Measurements from ENCODE around the gene RERE.
"Not testable (repeated sequence)": the region's sequence is repeated elsewhere in the genome, so short reads cannot be mapped to it uniquely, and the experiment has no call there.

The RERE gene

GRCh38 chr1:8745346-8745745 lies 72.1 kb downstream of the RERE start:
- H3K4me3 ChIP-seq (ENCODE audit: low read depth, low read length), result no peak overlapping the region
- H3K4me1 ChIP-seq (ENCODE audit: control insufficient read depth, insufficient read depth, low read length), result peaks cover 2% of the 10 kb centered on the region
- no peaks in the 10 kb centered on the region for H3K36me3 ChIP-seq (ENCODE audit: control insufficient read depth, insufficient read depth, low read length)
- H3K27me3 ChIP-seq (ENCODE audit: control insufficient read depth, insufficient read depth, low read length), result no peaks in the 10 kb centered on the region
- no peaks in the 10 kb centered on the region for H3K9me3 ChIP-seq (ENCODE audit: control insufficient read depth, insufficient read depth, low read length)
- no peak overlapping the region for H3K9ac ChIP-seq (ENCODE audit: low read depth, low read length)

- no peaks in the 10 kb centered on the region for H3K27me3 ChIP-seq (ENCODE audit: control insufficient read depth, insufficient read depth, low read length)
- no peak overlapping the region for H3K4me3 ChIP-seq (ENCODE audit: low read depth, low read length)
- no peaks in the 10 kb centered on the region for H3K36me3 ChIP-seq (ENCODE audit: control insufficient read depth, insufficient read depth, low read length)
- no peak overlapping the region for H3K9ac ChIP-seq (ENCODE audit: low read depth, low read length)
- H3K4me1 ChIP-seq (ENCODE audit: control insufficient read depth, insufficient read depth, low read length), result peaks cover 2% of the 10 kb centered on the region
- no peaks in the 10 kb centered on the region for H3K9me3 ChIP-seq (ENCODE audit: control insufficient read depth, insufficient read depth, low read length)
Observed at GRCh38 chr1:8742022-8742924, 75.2 kb downstream of the RERE start.

DNA sequence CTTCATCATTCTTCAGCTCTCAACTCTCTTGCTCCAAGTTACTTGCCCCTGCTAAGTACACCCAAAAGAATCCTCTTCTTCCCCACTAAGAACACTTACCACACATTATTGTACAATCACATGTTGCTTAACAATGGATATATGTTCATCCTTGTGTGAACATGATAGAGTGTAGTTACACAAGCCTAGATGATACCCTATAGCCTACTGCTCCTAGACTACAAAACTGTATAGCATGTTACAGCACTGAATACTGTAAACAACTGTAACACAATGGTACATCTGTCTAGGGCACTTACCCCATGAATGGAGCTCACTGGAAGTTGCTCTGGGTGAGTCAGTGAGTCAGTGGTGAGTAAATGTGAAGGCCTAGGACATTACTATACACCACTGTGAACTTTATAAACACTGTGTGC lies 77.4 kb downstream of the RERE start:
- H3K36me3 ChIP-seq (ENCODE audit: control insufficient read depth, insufficient read depth, low read length), result no peaks in the 10 kb centered on the region
- no peak overlapping the region for H3K9ac ChIP-seq (ENCODE audit: low read depth, low read length)
- no peaks in the 10 kb centered on the region for H3K4me1 ChIP-seq (ENCODE audit: control insufficient read depth, insufficient read depth, low read length)
- no peak overlapping the region for H3K4me3 ChIP-seq (ENCODE audit: low read depth, low read length)
- no peaks in the 10 kb centered on the region for H3K9me3 ChIP-seq (ENCODE audit: control insufficient read depth, insufficient read depth, low read length)
- H3K27me3 ChIP-seq (ENCODE audit: control insufficient read depth, insufficient read depth, low read length), result no peaks in the 10 kb centered on the region

GRCh38 chr1:8739377-8739776 lies 78.1 kb downstream of the RERE start:
- H3K4me3 ChIP-seq (ENCODE audit: low read depth, low read length), result no peak overlapping the region
- H3K36me3 ChIP-seq (ENCODE audit: control insufficient read depth, insufficient read depth, low read length), result no peaks in the 10 kb centered on the region
- H3K9me3 ChIP-seq (ENCODE audit: control insufficient read depth, insufficient read depth, low read length), result no peaks in the 10 kb centered on the region
- no peaks in the 10 kb centered on the region for H3K4me1 ChIP-seq (ENCODE audit: control insufficient read depth, insufficient read depth, low read length)
- H3K27me3 ChIP-seq (ENCODE audit: control insufficient read depth, insufficient read depth, low read length), result no peaks in the 10 kb centered on the region
- no peak overlapping the region for H3K9ac ChIP-seq (ENCODE audit: low read depth, low read length)

DNA sequence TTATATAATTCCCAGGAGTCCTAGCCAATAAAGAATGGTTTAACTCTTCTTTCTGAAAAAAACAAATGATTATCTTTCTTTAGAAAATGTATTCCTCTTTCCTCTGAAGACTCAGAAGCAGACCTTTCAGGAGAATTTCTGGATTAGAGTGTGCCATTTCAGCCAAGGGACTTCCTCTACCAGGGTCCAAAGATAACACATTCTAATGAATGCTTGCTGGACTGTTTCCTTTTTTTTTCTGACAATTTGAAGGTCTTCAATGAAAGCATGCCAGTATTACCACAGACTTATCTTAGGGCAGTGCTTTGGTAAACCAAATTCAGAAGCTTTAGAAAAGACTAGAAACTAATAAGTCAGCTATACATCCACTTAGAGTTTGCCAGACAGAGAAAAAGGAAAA lies 80.5 kb downstream of the RERE start:
- Histone ChIP-seq H3K9ac (ENCODE audit: low read depth, low read length) (no peak overlapping the region), H3K4me3 (ENCODE audit: low read depth, low read length) (no peak overlapping the region), H3K27me3 (ENCODE audit: control insufficient read depth, insufficient read depth, low read length) (no peaks in the 10 kb centered on the region), H3K4me1 (ENCODE audit: control insufficient read depth, insufficient read depth, low read length) (no peaks in the 10 kb centered on the region), H3K9me3 (ENCODE audit: control insufficient read depth, insufficient read depth, low read length) (no peaks in the 10 kb centered on the region), H3K36me3 (ENCODE audit: control insufficient read depth, insufficient read depth, low read length) (no peaks in the 10 kb centered on the region)

DNA sequence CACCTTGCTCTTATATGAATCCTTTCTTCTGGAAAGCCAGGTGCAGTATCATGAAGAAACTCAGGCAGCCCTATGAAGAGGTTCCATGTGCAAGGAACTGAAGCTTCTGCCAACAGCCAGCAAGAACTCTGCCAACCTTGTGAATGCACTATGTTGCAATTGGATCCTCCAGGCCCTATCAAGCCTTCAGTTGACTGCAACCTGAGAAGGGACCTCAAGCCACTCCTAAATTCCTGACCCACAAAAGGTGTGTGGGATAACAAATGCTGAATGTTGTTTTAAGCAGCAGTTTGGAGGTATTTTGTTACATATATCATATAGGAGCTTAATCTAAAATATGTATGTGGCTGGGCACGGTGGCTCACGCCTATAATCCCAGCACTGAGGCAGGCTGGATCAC lies 84.0 kb downstream of the RERE start:
- H3K4me1 ChIP-seq (ENCODE audit: control insufficient read depth, insufficient read depth, low read length), result peaks cover 8% of the 10 kb centered on the region
- no peaks in the 10 kb centered on the region for H3K27me3 ChIP-seq (ENCODE audit: control insufficient read depth, insufficient read depth, low read length)
- no peaks in the 10 kb centered on the region for H3K36me3 ChIP-seq (ENCODE audit: control insufficient read depth, insufficient read depth, low read length)
- no peaks in the 10 kb centered on the region for H3K9me3 ChIP-seq (ENCODE audit: control insufficient read depth, insufficient read depth, low read length)
- H3K9ac ChIP-seq (ENCODE audit: low read depth, low read length), result no peak overlapping the region
- H3K4me3 ChIP-seq (ENCODE audit: low read depth, low read length), result no peak overlapping the region

DNA sequence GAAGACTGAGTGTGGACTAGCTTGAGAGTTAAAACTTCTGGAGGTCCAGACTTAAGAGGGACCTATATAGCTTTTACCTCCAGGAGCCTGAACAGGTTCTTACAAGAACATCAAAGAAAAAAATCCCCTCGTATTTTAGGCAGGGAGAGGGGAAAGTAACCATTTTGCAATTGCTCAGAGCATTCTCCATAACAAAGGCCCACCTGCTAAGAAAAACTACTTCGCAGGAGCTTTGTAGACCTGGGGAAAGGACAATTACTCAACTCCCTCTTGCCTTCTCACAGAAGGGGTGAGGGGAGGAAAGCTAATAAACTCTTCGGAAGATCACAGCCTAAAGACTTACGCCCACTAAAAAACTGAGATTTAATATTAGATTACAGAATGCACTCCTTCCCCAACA lies 86.3 kb downstream of the RERE start:
- no peak overlapping the region for H3K9ac ChIP-seq (ENCODE audit: low read depth, low read length)
- H3K4me1 ChIP-seq (ENCODE audit: control insufficient read depth, insufficient read depth, low read length), result peaks cover 8% of the 10 kb centered on the region
- no peaks in the 10 kb centered on the region for H3K27me3 ChIP-seq (ENCODE audit: control insufficient read depth, insufficient read depth, low read length)
- H3K36me3 ChIP-seq (ENCODE audit: control insufficient read depth, insufficient read depth, low read length), result no peaks in the 10 kb centered on the region
- H3K4me3 ChIP-seq (ENCODE audit: low read depth, low read length), result no peak overlapping the region
- H3K9me3 ChIP-seq (ENCODE audit: control insufficient read depth, insufficient read depth, low read length), result no peaks in the 10 kb centered on the region

DNA sequence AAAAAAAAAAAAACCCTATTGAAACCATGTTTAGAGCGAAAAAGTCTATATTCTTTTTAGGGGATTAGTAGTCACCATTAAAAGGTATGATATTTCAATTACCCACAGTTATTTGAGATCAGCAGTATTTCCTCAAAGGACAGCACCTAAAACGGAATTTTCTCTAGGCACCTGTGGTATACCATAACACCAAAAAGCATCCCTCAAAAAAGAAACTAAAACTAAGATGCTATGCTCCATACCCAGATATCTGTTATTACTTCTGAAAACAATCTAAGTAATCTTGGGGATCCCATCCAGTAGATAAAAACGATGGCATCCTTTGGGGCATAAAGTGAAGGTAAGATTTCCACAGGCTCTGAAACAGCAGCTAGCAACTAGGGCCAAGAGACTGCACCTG lies 89.0 kb downstream of the RERE start:
- H3K9ac ChIP-seq (ENCODE audit: low read depth, low read length), result no peak overlapping the region
- no peaks in the 10 kb centered on the region for H3K9me3 ChIP-seq (ENCODE audit: control insufficient read depth, insufficient read depth, low read length)
- H3K4me1 ChIP-seq (ENCODE audit: control insufficient read depth, insufficient read depth, low read length), result peaks cover 8% of the 10 kb centered on the region
- H3K4me3 ChIP-seq (ENCODE audit: low read depth, low read length), result no peak overlapping the region
- no peaks in the 10 kb centered on the region for H3K27me3 ChIP-seq (ENCODE audit: control insufficient read depth, insufficient read depth, low read length)
- H3K36me3 ChIP-seq (ENCODE audit: control insufficient read depth, insufficient read depth, low read length), result no peaks in the 10 kb centered on the region

DNA sequence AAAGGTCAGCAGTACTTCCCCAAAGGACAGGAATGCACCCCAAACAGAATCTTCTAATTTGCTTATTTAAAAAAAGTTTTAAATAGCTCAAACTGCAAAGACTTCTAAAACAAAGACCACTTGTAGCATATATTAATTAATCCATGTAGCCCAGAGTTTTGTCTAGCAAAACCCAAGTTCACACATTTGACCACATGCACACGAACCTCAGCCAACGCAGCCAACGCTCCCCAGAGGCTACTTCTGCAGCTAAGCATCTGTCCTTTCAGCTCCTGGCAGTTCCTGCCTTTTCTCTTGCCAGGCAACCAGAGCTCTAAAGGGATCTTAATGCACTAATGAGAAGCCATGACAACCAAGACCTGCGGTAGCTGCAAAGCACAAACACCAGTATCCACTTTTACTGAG lies 89.6 kb downstream of the RERE start:
- no peak overlapping the region for H3K4me3 ChIP-seq (ENCODE audit: low read depth, low read length)
- H3K9ac ChIP-seq (ENCODE audit: low read depth, low read length), result no peak overlapping the region
- no peaks in the 10 kb centered on the region for H3K27me3 ChIP-seq (ENCODE audit: control insufficient read depth, insufficient read depth, low read length)
- no peaks in the 10 kb centered on the region for H3K9me3 ChIP-seq (ENCODE audit: control insufficient read depth, insufficient read depth, low read length)
- H3K4me1 ChIP-seq (ENCODE audit: control insufficient read depth, insufficient read depth, low read length), result peaks cover 8% of the 10 kb centered on the region
- no peaks in the 10 kb centered on the region for H3K36me3 ChIP-seq (ENCODE audit: control insufficient read depth, insufficient read depth, low read length)

- H3K4me3 ChIP-seq (ENCODE audit: low read depth, low read length); H3K27me3 ChIP-seq (ENCODE audit: control insufficient read depth, insufficient read depth, low read length); H3K9me3 ChIP-seq (ENCODE audit: control insufficient read depth, insufficient read depth, low read length); H3K4me1 ChIP-seq (ENCODE audit: control insufficient read depth, insufficient read depth, low read length); H3K9ac ChIP-seq (ENCODE audit: low read depth, low read length); H3K36me3 ChIP-seq (ENCODE audit: control insufficient read depth, insufficient read depth, low read length): not testable (repeated sequence)
Observed at GRCh38 chr1:8727316-8727715, 90.1 kb downstream of the RERE start.

DNA sequence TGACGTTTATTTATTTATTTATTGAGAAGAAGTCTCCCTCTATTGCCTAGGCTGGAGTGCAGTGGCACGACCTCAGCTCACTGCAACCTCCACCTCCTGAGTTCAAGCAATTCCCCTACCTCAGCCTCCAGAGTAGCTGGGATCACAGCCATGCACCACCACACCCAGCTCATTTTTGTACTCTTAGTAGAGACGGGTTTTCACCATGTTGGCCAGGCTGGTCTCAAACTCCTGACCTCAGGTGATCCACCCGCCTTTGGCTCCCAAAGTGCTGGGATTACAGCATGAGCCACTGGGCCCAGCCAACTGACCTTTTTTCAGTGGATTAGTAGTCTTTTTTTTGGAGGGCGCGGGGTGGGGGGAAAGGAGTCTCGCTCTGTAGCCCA lies 90.6 kb downstream of the RERE start:
- not testable (repeated sequence) for H3K9me3 ChIP-seq (ENCODE audit: control insufficient read depth, insufficient read depth, low read length); H3K9ac ChIP-seq (ENCODE audit: low read depth, low read length); H3K27me3 ChIP-seq (ENCODE audit: control insufficient read depth, insufficient read depth, low read length); H3K4me3 ChIP-seq (ENCODE audit: low read depth, low read length); H3K36me3 ChIP-seq (ENCODE audit: control insufficient read depth, insufficient read depth, low read length); H3K4me1 ChIP-seq (ENCODE audit: control insufficient read depth, insufficient read depth, low read length)

GRCh38 chr1:8723010-8723409 lies 94.4 kb downstream of the RERE start:
- Histone ChIP-seq H3K4me3 (ENCODE audit: low read depth, low read length) (no peak overlapping the region), H3K9ac (ENCODE audit: low read depth, low read length) (no peak overlapping the region), H3K27me3 (ENCODE audit: control insufficient read depth, insufficient read depth, low read length) (no peaks in the 10 kb centered on the region), H3K36me3 (ENCODE audit: control insufficient read depth, insufficient read depth, low read length) (no peaks in the 10 kb centered on the region), H3K4me1 (ENCODE audit: control insufficient read depth, insufficient read depth, low read length) (peaks cover 5% of the 10 kb centered on the region), H3K9me3 (ENCODE audit: control insufficient read depth, insufficient read depth, low read length) (no peaks in the 10 kb centered on the region)
